Brain microvascular endothelial cell (primary cell): Measurements from ENCODE around the gene TADA1.

Source experiments
- DNase-seq: peaks from one replicate; pipeline ENCODE4 v3.0.0-alpha.2; 2020
- H3K27ac ChIP-seq: fragments of 250-450 bp; sonication (Bioruptor Pico); 2 replicates; pipeline ENCODE4 v1.5.1; 2020; ENCODE audit warnings: mild to moderate bottlenecking, moderate library complexity
- H3K27me3 ChIP-seq: fragments of 250-450 bp; sonication (Bioruptor Pico); replicated peaks from 2 replicates; pipeline ENCODE4 v1.5.1; 2020; ENCODE audit warnings: mild to moderate bottlenecking
- H3K36me3 ChIP-seq: fragments of 250-450 bp; sonication (Bioruptor Pico); replicated peaks from 2 replicates; pipeline ENCODE4 v1.5.1; 2020; ENCODE audit warnings: mild to moderate bottlenecking
- H3K4me3 ChIP-seq: 2 replicates; pipeline ENCODE4 v1.5.1; 2011; ENCODE audit warnings: low read depth, mild to moderate bottlenecking, control low read depth, low read length, moderate library complexity
- in situ Hi-C: cut with HindIII; loops from 2 replicates; pipeline ENCODE4 v1.10.0; 2017; ENCODE audit warnings: low sequenced_read_pairs, low pct_ligation_motif_present
- TF ChIP-seq, protein P1 (sequence below): IDR thresholded peaks from 2 replicates; pipeline ENCODE4 v1.5.1; 2011; ENCODE audit warnings: low read depth, mild to moderate bottlenecking, moderate library complexity, low read length, control low read depth, inconsistent platforms; ENCODE audit errors: missing control alignments

Gene TADA1

DNA sequence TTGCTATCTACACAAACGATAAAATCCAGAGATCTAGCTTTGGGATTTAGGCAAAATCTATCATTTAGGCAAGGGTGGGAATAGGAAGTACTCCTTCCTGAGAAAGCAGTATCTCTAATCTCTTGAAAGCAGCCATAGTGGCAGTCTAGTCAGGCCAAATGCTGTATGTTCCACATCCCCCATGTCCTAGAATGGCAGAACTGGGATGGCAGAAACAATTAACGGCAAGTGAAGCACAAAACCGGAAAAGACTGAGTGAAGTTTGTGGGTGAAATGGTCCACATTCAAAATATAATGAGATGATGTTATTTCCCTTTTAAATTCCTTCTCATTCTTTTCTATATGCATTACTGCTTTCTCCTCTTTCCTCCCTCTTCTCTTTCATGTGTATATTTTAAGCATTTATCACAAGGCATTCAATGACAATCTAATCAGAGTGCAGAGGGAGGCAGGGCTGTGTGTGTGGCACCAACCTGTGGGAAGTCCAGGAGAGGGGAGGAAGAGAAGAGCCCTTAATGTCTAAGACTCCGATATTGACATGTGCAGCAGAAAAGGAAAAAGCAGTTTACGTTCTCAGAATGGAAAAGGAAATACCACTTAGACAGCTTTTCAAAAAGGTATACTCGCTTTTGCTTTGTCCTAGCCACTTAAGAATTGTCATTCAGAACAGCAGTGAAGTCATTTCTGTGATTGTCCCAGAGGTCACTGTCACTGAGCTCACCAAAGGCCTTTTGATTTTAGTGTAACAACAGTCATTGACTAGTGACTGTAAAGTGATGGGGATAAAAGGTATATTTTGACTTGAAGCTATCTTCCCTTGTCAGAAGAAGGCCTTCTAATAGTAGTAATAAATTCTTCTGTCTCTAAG, 42.3 kb upstream of the TADA1 start:
- TF ChIP-seq, protein P1, sequence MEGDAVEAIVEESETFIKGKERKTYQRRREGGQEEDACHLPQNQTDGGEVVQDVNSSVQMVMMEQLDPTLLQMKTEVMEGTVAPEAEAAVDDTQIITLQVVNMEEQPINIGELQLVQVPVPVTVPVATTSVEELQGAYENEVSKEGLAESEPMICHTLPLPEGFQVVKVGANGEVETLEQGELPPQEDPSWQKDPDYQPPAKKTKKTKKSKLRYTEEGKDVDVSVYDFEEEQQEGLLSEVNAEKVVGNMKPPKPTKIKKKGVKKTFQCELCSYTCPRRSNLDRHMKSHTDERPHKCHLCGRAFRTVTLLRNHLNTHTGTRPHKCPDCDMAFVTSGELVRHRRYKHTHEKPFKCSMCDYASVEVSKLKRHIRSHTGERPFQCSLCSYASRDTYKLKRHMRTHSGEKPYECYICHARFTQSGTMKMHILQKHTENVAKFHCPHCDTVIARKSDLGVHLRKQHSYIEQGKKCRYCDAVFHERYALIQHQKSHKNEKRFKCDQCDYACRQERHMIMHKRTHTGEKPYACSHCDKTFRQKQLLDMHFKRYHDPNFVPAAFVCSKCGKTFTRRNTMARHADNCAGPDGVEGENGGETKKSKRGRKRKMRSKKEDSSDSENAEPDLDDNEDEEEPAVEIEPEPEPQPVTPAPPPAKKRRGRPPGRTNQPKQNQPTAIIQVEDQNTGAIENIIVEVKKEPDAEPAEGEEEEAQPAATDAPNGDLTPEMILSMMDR, result no peak
- Histone ChIP-seq H3K27me3 (peaks cover 42% of the 10 kb centered on the region), H3K4me3 (no peak overlapping the region), H3K27ac (no peak overlapping the region), H3K36me3 (no peaks in the 10 kb centered on the region)
- in situ Hi-C loops, result loop anchor here (10.0 kb wide), 1 partner anchor 146 kb away; no protein-coding TSS in a partner anchor
- no peak for DNase-seq

DNA sequence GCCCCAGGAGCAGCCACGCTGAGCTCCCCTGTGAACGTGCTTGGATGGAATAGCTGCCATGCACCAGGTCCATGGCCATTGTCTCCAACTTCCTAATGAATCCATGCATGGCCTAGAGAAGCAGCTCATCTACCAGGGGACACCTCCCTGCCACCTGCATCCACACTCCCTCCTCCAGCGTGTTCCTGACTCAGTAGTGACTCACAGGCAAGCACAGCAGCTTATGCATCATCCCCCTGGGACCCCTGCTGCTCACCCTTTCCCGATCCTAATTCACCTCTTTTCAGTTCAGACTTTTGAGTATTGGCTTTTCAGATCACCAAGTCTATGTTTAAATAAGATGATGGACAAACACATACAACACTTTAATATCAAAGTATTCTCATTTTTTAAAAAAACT, 39.9 kb upstream of the TADA1 start:
- Histone ChIP-seq H3K36me3 (no peaks in the 10 kb centered on the region), H3K27ac (no peak overlapping the region), H3K27me3 (peaks cover 25% of the 10 kb centered on the region), H3K4me3 (no peak overlapping the region)
- DNase-seq, result peak; percentile 58
- in situ Hi-C loops, result loop anchor here (10.0 kb wide), 1 partner anchor 149 kb away; no protein-coding TSS in a partner anchor
- TF ChIP-seq, protein P1, result no peak

DNA sequence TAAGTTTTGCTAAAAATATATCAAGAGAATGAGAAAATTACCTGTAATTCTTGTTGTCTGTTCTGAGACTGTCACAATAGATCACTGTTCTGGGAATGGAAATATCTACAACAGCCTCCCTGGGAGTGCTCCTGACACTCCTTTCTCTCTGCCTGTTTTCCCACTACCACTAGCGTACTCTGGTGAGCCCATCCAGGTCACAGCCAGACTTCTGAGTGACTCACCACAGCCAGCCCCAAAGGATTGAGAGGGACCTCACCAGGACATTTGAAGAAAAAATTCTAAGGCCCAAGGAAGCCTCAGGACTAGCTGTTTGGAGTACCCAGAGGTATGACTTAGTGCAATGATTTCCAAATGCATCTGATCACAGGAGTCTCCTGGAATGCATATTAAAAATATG, 39.0 kb upstream of the TADA1 start:
- TF ChIP-seq, protein P1, result no peak
- peaks cover 16% of the 10 kb centered on the region for H3K27me3 ChIP-seq
- H3K36me3 ChIP-seq, result no peaks in the 10 kb centered on the region

DNA sequence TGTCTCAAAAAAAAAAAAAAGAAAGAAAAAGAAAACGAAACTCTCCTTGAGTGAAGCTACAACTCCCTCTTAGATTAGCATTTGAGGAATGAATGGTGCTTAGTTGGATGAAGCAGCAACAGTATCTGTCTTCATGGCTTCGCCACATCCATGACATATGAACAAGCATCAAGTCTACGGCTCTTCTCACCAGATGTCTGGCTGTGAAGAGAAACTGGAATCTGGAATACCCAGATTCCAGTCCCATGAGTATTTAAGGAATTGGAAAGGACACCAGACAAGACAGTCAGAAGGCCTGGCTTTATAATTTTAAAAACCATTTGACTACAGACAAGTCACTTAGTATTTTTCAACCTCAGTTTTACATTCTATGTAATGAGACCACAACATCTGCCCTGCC, 38.0 kb upstream of the TADA1 start:
- Histone ChIP-seq H3K4me3 (no peak overlapping the region), H3K36me3 (no peaks in the 10 kb centered on the region), H3K27ac (no peak overlapping the region), H3K27me3 (peaks cover 8% of the 10 kb centered on the region)
- TF ChIP-seq, protein P1, result no peak
- no peak for DNase-seq
- in situ Hi-C loops, result loop anchor here (10.0 kb wide), 1 partner anchor 151 kb away; no protein-coding TSS in a partner anchor

More for the DNA sequence above, 39.0 kb upstream of the TADA1 start:
- DNase-seq, result no peak
- no peak overlapping the region for H3K27ac ChIP-seq
- in situ Hi-C loops, result loop anchor here (10.0 kb wide), 1 partner anchor 150 kb away; no protein-coding TSS in a partner anchor
- H3K4me3 ChIP-seq, result no peak overlapping the region

DNA sequence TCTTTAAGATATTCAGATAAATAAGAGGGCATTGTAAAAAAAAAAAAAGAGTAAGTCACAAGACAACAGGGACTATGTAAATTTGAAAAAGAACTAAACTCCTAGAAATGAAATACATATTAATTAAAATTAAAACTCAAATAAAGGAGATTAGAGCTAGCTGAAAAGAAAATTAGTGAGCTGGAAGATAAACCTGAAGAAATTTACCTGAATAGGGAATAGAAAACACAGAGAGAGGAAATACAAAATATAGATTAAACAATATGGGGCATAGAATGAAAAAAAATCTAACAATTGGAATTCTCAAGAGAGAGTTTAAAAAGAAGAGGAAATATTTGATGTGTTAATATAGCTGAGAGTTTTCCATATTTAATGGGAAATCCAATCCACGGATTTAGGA, 35.6 kb upstream of the TADA1 start:
- TF ChIP-seq, protein P1, result no peak
- H3K27ac ChIP-seq, result no peak overlapping the region
- in situ Hi-C loops, result loop anchor here (10.0 kb wide), 1 partner anchor 153 kb away; no protein-coding TSS in a partner anchor

More for the DNA sequence above, 35.6 kb upstream of the TADA1 start:
- Histone ChIP-seq H3K36me3 (no peaks in the 10 kb centered on the region), H3K27me3 (no peaks in the 10 kb centered on the region), H3K4me3 (no peak overlapping the region)
- DNase-seq, result no peak
